ENCODE measurements around the gene DUSP7. TPM values are rescaled to one million over a fixed set of nuclear protein-coding genes. Genes with fewer than 3 reads are reported as not detected.

The DUSP7 gene
- total RNA-seq, 2 donors from 2014 or later, result 2.6 to 3.3 TPM

DNA sequence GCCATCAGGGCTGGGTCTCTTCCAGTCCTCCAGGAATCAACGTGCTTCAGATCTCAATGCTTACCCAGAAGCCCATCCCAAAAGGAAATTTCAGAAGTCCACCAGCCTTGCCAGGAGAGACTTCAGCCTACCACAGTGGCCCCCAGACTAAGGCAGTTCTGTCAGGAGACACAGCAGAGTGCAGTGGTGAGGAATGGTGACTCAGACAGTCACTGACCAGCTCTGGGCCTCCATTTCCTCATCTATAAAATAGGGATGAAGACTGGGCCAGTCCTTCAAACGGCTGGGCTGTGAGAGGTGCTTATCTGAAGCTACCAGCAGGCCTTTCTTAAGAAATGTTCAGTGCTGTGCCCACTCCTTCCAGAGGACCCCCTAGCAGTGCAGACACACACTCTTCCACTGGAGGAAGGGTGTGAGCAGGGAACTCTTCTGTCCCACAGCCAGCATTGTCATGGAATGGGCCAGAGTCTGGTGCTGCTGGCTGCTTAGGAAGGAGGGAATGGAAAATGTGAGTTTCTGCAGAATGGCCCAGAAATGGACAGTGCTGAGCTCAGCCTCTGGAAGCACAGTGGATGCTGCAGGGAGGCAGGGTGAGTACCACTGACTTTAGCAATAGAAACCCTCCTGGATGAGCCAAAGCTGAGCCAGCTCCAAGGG, 41.6 kb upstream of the DUSP7 start:
- Histone ChIP-seq H3K27me3 (no peaks in the 10 kb centered on the region), H3K4me3 (no peak overlapping the region), H3K4me1 (no peaks in the 10 kb centered on the region), H3K27ac (no peak overlapping the region), H3K9me3 (no peaks in the 10 kb centered on the region), H3K36me3 (replicated peaks in 1 of 2; ENCODE audit: insufficient read depth in 1 of 2, low read depth in 2 of 2) (no peaks in the 10 kb centered on the region)
- TF ChIP-seq, protein P1, sequence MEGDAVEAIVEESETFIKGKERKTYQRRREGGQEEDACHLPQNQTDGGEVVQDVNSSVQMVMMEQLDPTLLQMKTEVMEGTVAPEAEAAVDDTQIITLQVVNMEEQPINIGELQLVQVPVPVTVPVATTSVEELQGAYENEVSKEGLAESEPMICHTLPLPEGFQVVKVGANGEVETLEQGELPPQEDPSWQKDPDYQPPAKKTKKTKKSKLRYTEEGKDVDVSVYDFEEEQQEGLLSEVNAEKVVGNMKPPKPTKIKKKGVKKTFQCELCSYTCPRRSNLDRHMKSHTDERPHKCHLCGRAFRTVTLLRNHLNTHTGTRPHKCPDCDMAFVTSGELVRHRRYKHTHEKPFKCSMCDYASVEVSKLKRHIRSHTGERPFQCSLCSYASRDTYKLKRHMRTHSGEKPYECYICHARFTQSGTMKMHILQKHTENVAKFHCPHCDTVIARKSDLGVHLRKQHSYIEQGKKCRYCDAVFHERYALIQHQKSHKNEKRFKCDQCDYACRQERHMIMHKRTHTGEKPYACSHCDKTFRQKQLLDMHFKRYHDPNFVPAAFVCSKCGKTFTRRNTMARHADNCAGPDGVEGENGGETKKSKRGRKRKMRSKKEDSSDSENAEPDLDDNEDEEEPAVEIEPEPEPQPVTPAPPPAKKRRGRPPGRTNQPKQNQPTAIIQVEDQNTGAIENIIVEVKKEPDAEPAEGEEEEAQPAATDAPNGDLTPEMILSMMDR (IDR thresholded peaks at IDR 0.05), result no peak
- TF ChIP-seq POLR2A (IDR thresholded peaks at IDR 0.05), result no peak
- 63 to 87% methylated on average over 2 of the region's 2 CpGs for WGBS, 2 donors
- DNase-seq, result no peak
- intact Hi-C loops (cut with DNase I), result no loop called here
- ATAC-seq, result no peak

DNA sequence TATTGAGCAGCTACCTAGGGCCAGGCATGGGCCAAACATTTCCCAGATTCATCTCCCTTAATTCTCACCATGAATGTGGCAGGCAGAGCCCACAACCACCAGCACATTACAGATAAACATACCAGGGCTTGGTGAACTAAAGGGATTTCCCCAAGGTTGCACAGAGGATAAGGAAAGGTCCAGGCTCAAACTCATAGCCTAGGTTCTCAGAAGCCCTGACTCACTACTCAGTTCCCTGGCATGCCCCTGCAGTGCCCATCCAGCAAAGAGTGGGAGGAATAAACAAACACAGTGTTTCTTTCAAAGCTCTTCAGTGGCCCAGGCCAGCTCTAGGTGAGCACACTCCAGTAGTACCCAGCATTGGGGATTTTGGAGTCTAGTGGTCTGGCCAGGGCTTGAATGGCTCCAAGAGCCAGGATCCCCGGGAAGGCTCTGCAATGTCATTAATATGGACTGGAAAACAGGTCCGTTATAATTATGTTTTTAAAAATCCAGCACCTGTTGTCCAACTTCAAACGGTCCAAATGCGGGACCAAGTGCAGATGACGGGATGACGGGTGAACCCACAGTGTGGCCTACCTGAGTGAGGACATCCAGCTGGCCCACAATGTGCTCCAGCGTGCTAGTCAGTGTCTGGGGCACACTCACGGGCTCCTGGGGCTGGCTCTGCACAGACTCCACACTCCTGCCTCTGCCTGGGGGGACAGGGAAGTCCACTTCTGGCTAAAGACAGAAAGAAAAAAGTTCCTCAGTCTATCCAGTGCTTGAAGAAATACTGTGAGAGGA, 39.8 kb upstream of the DUSP7 start:
- no peak for ATAC-seq
- Histone ChIP-seq H3K9me3 (no peaks in the 10 kb centered on the region), H3K4me1 (no peaks in the 10 kb centered on the region), H3K27ac (no peak overlapping the region), H3K27me3 (no peaks in the 10 kb centered on the region), H3K36me3 (replicated peaks in 1 of 2; ENCODE audit: insufficient read depth in 1 of 2, low read depth in 2 of 2) (no peaks in the 10 kb centered on the region), H3K4me3 (no peak overlapping the region)
- TF ChIP-seq POLR2A (IDR thresholded peaks at IDR 0.05), result no peak
- TF ChIP-seq, protein P1 (IDR thresholded peaks at IDR 0.05), result no peak
- no peak for DNase-seq
- intact Hi-C loops (cut with DNase I), result no loop called here
- WGBS, 2 donors, result 85 to 93% methylated on average over 7 to 8 of the region's 8 CpGs

DNA sequence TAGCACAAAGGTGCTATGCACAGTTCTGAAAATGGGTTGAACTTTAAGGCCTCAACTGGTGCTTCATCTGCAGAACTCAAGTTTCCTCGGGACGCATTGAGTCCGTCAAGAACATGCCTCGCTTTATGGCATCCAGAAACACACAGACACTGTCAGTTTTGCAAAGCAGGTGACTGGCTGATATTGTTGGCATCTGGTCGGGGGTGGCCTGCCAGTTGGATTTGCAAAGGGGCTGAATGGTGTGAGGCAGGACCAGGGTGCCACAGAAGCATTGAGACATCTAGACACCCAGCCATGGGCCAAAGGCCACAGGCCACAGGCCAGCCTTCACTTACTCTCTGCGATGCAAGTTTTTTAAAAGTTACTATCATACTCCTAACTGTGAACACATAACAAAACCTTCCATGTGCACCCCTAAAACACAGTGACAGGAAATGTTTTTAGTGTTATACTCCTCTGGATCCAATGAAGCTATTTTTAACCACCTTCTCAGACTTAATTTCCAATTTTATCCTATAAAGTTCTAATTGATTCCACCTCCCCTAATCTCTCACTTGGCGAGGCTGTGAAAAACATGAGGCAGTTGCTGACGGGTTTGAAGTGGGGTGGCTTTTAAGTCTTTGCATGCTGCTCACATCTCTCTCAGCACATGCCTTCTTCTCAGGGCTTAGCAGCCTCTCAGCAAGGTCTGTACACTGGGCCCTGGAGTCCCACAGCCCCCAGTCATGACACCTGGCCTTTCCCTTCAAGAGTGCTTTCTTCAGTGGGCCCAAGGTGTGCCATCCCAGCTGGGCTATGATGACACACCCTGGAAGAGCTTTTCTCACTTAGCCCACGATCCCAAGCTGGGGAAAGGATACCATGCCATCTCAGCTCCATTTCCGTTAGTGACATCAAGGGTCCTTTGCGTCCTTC, 38.5 kb upstream of the DUSP7 start:
- ATAC-seq (no peak), DNase-seq (no peak)
- H3K27me3 ChIP-seq, result no peaks in the 10 kb centered on the region
- no peaks in the 10 kb centered on the region for H3K4me1 ChIP-seq
- H3K27ac ChIP-seq, result no peak overlapping the region
- 96 to 97% methylated on average over 7 to 11 of the region's 11 CpGs for WGBS, 2 donors
- H3K4me3 ChIP-seq, result no peak overlapping the region
- intact Hi-C loops (cut with DNase I), result no loop called here
- no peaks in the 10 kb centered on the region for H3K9me3 ChIP-seq
- TF ChIP-seq POLR2A (IDR thresholded peaks at IDR 0.05), result no peak
- TF ChIP-seq, protein P1 (IDR thresholded peaks at IDR 0.05), result no peak
- no peaks in the 10 kb centered on the region for H3K36me3 ChIP-seq (replicated peaks in 1 of 2; ENCODE audit: insufficient read depth in 1 of 2, low read depth in 2 of 2)

DNA sequence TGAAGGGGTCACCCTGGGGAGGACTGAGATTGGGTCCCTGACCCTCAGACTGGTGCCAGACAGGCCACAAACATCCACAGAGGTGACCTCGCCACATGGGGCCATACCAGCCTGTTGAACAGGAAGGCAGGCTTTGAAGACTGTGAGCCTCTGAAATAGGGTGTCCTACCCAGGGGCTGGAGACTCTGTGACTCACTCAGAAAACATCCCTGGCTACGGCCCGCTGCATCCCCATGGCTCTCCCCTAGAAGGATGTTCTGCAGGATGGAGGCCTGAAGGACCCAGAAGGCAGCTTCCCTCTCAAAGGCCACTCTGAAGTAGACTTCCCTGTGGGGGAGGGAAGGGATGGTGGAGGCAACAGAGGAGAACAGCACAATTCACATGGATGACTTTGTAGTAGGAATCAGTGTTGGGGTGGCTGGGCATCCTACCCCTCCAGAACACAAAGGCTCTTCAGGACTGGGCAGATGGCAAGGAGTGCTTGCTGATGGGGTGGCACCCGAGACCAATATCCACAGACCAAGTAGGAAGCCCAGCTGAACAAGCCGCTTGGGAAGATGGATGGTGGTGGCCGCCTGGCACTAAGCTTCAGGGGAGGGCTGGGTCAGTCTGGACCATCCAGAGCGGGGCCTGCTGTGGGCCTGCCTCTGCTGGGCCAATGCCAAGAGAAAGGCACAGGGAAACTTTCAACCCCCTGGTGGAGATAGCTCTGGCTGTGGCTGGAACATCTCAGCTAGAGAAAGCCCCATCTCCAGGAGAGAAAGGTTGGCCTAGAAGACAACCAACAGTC, 37.6 kb upstream of the DUSP7 start:
- Histone ChIP-seq H3K9me3 (no peaks in the 10 kb centered on the region), H3K4me1 (no peaks in the 10 kb centered on the region), H3K27ac (no peak overlapping the region), H3K4me3 (no peak overlapping the region), H3K36me3 (replicated peaks in 1 of 2; ENCODE audit: insufficient read depth in 1 of 2, low read depth in 2 of 2) (no peaks in the 10 kb centered on the region), H3K27me3 (no peaks in the 10 kb centered on the region)
- WGBS, 2 donors, result 92 to 95% methylated on average over 7 of the region's 7 CpGs
- no peak for TF ChIP-seq POLR2A (IDR thresholded peaks at IDR 0.05)
- TF ChIP-seq, protein P1 (IDR thresholded peaks at IDR 0.05), result no peak
- intact Hi-C loops (cut with DNase I), result no loop called here
- DNase-seq (no peak), ATAC-seq (no peak)

All from body of pancreas (tissue), 4 donors.